HepG2 (cell line): ENCODE results near the gene DUOXA2. TPM values are rescaled to one million over a fixed set of nuclear protein-coding genes. Genes with fewer than 3 reads are reported as not detected.

Experiments
- ATAC-seq: fragments of 200-7000 bp; cut with Tn5 transposase; 3 replicates; pipeline ENCODE4 v1.9.1; 2020; ENCODE audit warnings: mild to moderate bottlenecking, moderate library complexity
- BruUV-seq: library from RNA; stranded (reverse); fragments of 400-500 nt; replicated peaks from 2 replicates; lab custom pipeline; 2021; lab: Mats Ljungman, UMichigan
- CTCF ChIA-PET: fragments of 300-600 bp; formaldehyde crosslinking; extraction: SDS; loops from one replicate; lab custom pipeline; 2021; ENCODE audit warnings: low total read pairs, inconsistent platforms, low intra/inter-chr PET ratio; lab: Yijun Ruan, JAX
- POLR2A ChIA-PET: fragments of 350-600 bp; sonication (Branson Sonifier 250); formaldehyde crosslinking; loops from one replicate; lab custom pipeline; 2020; ENCODE audit warnings: antibody characterized with exemption, inconsistent platforms; lab: Yijun Ruan, JAX
- DNase-seq: peaks from one replicate; pipeline ENCODE4 v3.0.0-alpha.2; 2015; ENCODE audit warnings: low spot score
- FAIRE-seq: peaks from 3 replicates; lab custom pipeline; 2011; peaks lifted over from hg19 to GRCh38; lab: Jason Lieb, UNC
- H2AFZ ChIP-seq: one replicate; pipeline ENCODE4 v1.6.1; 2011; ENCODE audit warnings: low read length, inconsistent platforms
- H3K27ac ChIP-seq: fragments of 300-600 bp; 3 replicates; pipeline ENCODE4 v1.8.0; 2011; ENCODE audit warnings: mixed run types, mild to moderate bottlenecking, mixed read lengths, low read length, inconsistent platforms; ENCODE audit not compliant: insufficient read depth; ENCODE audit errors: extremely low read length
- H3K27me3 ChIP-seq, 2 experiments: fragments of 200-600 bp in 1 of 2; 2 replicates in 1 of 2; 3 replicates in 1 of 2; pipeline versions ENCODE4 v1.6.0 to v1.8.0; 2011; ENCODE audit warnings: low read length in 2 of 2, mild to moderate bottlenecking in 2 of 2, moderate library complexity in 2 of 2, inconsistent platforms in 1 of 2; ENCODE audit not compliant: insufficient read depth in 2 of 2, control insufficient read depth in 1 of 2
- H3K36me3 ChIP-seq, 2 experiments: fragments of 200-600 bp in 1 of 2; replicated peaks in 1 of 2; 2 replicates in 1 of 2; 3 replicates in 1 of 2; pipeline versions ENCODE4 v1.5.1 to v1.8.0; 2011; ENCODE audit warnings: low read length in 2 of 2, inconsistent platforms in 1 of 2; ENCODE audit not compliant: insufficient read depth in 2 of 2, control insufficient read depth in 1 of 2
- H3K4me1 ChIP-seq: 2 replicates; pipeline ENCODE4 v1.5.1; 2012; ENCODE audit warnings: low read length, inconsistent platforms; ENCODE audit not compliant: insufficient read depth
- H3K4me2 ChIP-seq: 2 replicates; pipeline ENCODE4 v1.6.0; 2011; ENCODE audit warnings: low read depth, low read length, inconsistent platforms
- H3K4me3 ChIP-seq, 3 experiments: fragments of 200-600 bp in 1 of 3; sonication (generic), shearing (Covaris generic) in 1 of 3; replicated peaks in 1 of 3; 2 replicates each; pipeline ENCODE4 v1.5.1; 2011 to 2016; ENCODE audit warnings: low read length in 3 of 3, inconsistent platforms in 2 of 3, low read depth in 2 of 3, mild to moderate bottlenecking in 2 of 3, control low read depth in 1 of 3, mixed read lengths in 1 of 3; ENCODE audit not compliant: insufficient read depth in 1 of 3
- H3K79me2 ChIP-seq: one replicate; pipeline ENCODE4 v1.6.1; 2011; ENCODE audit warnings: low read length, inconsistent platforms; ENCODE audit not compliant: insufficient read depth
- H3K9ac ChIP-seq: 2 replicates; pipeline ENCODE4 v1.6.0; 2011; ENCODE audit warnings: mild to moderate bottlenecking, low read depth, low read length, inconsistent platforms; ENCODE audit not compliant: insufficient read depth
- H3K9me3 ChIP-seq: 2 replicates; pipeline ENCODE4 v1.5.1; 2012; ENCODE audit warnings: mild to moderate bottlenecking, low read length
- H4K20me1 ChIP-seq: 2 replicates; pipeline ENCODE4 v1.6.0; 2011; ENCODE audit warnings: inconsistent platforms, mild to moderate bottlenecking, low read length, moderate library complexity; ENCODE audit not compliant: insufficient read depth
- NR2F6 ChIP-seq, 2 experiments: IDR thresholded peaks; 2 replicates each; pipeline ENCODE4 v1.6.1; 2016; ENCODE audit warnings: antibody characterized with exemption in 1 of 2, mild to moderate bottlenecking in 1 of 2
- RBM39 ChIP-seq: fragments of 200-400 bp; formaldehyde crosslinking; IDR thresholded peaks from one replicate; pipeline ENCODE4 v1.6.1; 2018; ENCODE audit warnings: antibody characterized with exemption, mild to moderate bottlenecking, low read depth, low read length; ENCODE audit not compliant: poor library complexity, severe bottlenecking
- ZFP41 ChIP-seq: sonication (generic); formaldehyde crosslinking; IDR thresholded peaks from 2 replicates; pipeline ENCODE4 v1.4.0; 2020; ENCODE audit warnings: mild to moderate bottlenecking, missing genetic modification reagents, borderline replicate concordance
- ZNF124 ChIP-seq: sonication (generic); formaldehyde crosslinking; IDR thresholded peaks from 2 replicates; pipeline ENCODE4 v1.4.0; 2020; ENCODE audit warnings: missing genetic modification reagents
- WGBS: methylation state at CpG from one replicate; pipeline ENCODE4 v1.1.6; 2017; ENCODE audit warnings: low lambda C conversion rate; 5-methylcytosine and 5-hydroxymethylcytosine counted together
- in situ Hi-C: cut with HindIII; loops from 2 replicates; pipeline ENCODE4 v1.10.0; 2017; ENCODE audit warnings: low pct_unique_long_range_greater_than_20kb; ENCODE audit not compliant: extremely low pct_ligation_motif_present
- intact Hi-C: fragments of 100-400 bp; cut with micrococcal nuclease; formaldehyde crosslinking; loops from one replicate; pipeline ENCODE4 v1.10.0; 2022; ENCODE audit not compliant: unreplicated experiment
- polyA plus RNA-seq, 8 experiments: library from polyadenylated mRNA; depleted of rRNA in 3 of 8; stranded (reverse) in 7 of 8; unstranded in 1 of 8; fragments of >200 nt; fragmentation: Illumina TruSeq in 4 of 8; extraction: Trizol in 4 of 8; gene quantifications; 2 replicates each; pipeline versions ENCODE4 v1.2.1 to v1.2.3, GENCODE V29; 2011 to 2016; ENCODE audit warnings: low read depth in 4 of 8, missing spikeins in 1 of 8, mixed read lengths in 1 of 8; ENCODE audit not compliant: insufficient read depth in 1 of 8
- total RNA-seq, 5 experiments: library from RNA; depleted of rRNA; stranded (reverse); fragments of >200 nt; fragmentation: Illumina TruSeq; extraction: Trizol; gene quantifications; 2 replicates each; pipeline ENCODE4 v1.2.3, GENCODE V29; 2016; ENCODE audit warnings: low read depth in 1 of 5

DUOXA2 gene
- total and polyA plus RNA-seq, 2 of the 13 experiments (the other 11 are each of a cell fraction or from before 2014, with no cell fraction given) = 0.32 TPM; not detected in 1

DNA sequence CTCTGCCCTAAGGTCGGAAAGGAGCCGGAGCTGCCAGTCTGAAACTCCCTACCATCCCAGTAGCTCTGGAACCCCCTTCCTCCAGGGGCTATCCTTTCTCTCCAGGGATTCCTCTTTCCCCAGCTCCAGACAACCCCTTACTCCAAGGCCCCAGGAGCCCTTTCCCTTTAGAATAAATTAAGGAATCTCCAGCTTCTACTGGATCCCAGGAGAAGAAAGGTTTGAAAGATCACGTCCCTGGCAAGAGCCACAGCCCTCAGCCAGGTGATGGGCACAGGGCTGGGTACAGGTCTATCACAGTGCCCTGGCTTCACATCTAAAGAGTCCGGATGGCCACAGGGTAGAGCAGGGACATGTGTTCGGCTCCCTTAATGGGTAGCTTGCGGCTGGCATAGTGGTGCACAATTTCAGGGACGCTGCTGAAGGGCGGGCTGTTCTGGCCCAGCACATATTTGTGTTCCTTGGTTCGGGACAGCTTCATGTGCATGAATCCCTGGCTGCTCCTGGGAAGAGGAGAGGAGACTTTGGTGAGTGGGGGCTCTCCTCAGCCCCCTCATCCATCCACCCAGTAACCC, 53.6 kb downstream of the DUOXA2 start:
- Histone ChIP-seq H3K4me3 (peak overlapping the region in 2 of 3 experiments; percentile 69 to 76; a peak in 3 of 6 replicates), H3K9ac (0 out of 2 replicates have a peak overlapping the region, but pooled peaks have one; percentile 84), H3K79me2 (no peaks in the 10 kb centered on the region), H3K4me1 (peaks cover 37% of the 10 kb centered on the region), H3K4me2 (no peak overlapping the region), H3K36me3 (peaks cover 3 to 16% of the 10 kb centered on the region in 2 experiments; a peak in 3 of 5 replicates), H2AFZ (no peak overlapping the region), H4K20me1 (no peaks in the 10 kb centered on the region), H3K27me3 (no peaks in the 10 kb centered on the region)
- POLR2A ChIA-PET = interaction anchor here (0.7 to 2.7 kb wide), 6 partner anchors 10 to 33 kb away, joined by 3 to 13 read pairs (median 4); no protein-coding TSS in a partner anchor
- WGBS = 96% methylated on average over 6 of the region's 9 CpGs
- CTCF ChIA-PET = no interaction called here
- intact Hi-C loops = loop anchor here (1.0 kb wide), 2 partner anchors 20 to 31 kb away; partner anchors contain the start of gene SHF
- ATAC-seq (no peak), FAIRE-seq (no peak)
- no TSS peak for BruUV-seq
- TF ChIP-seq RBM39 = peak; percentile 3
- 0 out of 2 replicates have a peak, but pooled peaks have one; percentile 31 for TF ChIP-seq NR2F6 (IDR thresholded peaks at IDR 0.05)
- no peak for TF ChIP-seq NR2F6 (CRISPR knock-in tag; IDR thresholded peaks at IDR 0.05)
- TF ChIP-seq ZFP41 = 0 out of 2 replicates have a peak, but pooled peaks have one; percentile 45
- no peak for TF ChIP-seq ZNF124
- TF ChIP-seq, all 625 proteins: peak for 3
- Histone ChIP-seq H3K27ac (peak overlapping the region; percentile 18), H3K9me3 (no peaks in the 10 kb centered on the region)
- in situ Hi-C loops = no loop called here
- no peak for DNase-seq

Other genes with a start within 250 kb of the DUOXA2 start
- not detected in 2 replicates for gene TERB2, start 157.6 kb upstream of the DUOXA2 start, total RNA-seq (2016; rRNA removed; fragmentation: Illumina TruSeq; extraction: Trizol)
- not detected in 2 replicates for gene TERB2, start 157.6 kb upstream of the DUOXA2 start, polyA plus RNA-seq (2011; rRNA removed)
- gene SORD, start 91.1 kb upstream of the DUOXA2 start, total RNA-seq (2016; rRNA removed; fragmentation: Illumina TruSeq; extraction: Trizol) = 59.1 and 104 TPM in 2 replicates
- 73.1 and 95.3 TPM in 2 replicates for gene SORD, start 91.1 kb upstream of the DUOXA2 start, polyA plus RNA-seq (2011; rRNA removed)
- gene DUOX2, start 154 bp upstream of the DUOXA2 start, total RNA-seq (2016; rRNA removed; fragmentation: Illumina TruSeq; extraction: Trizol) = not detected in 2 replicates
- 0.08 and 0.27 TPM in 2 replicates for gene DUOX2, start 154 bp upstream of the DUOXA2 start, polyA plus RNA-seq (2011; rRNA removed)
- not detected in 2 replicates for gene DUOXA1, start 15.6 kb downstream of the DUOXA2 start, total RNA-seq (2016; rRNA removed; fragmentation: Illumina TruSeq; extraction: Trizol)
- 0.10 TPM in 1 of 2 replicates, not detected in the other for gene DUOXA1, start 15.6 kb downstream of the DUOXA2 start, polyA plus RNA-seq (2011; rRNA removed)
- not detected in 2 replicates for gene DUOX1, start 15.7 kb downstream of the DUOXA2 start, total RNA-seq (2016; rRNA removed; fragmentation: Illumina TruSeq; extraction: Trizol)
- gene DUOX1, start 15.7 kb downstream of the DUOXA2 start, polyA plus RNA-seq (2011; rRNA removed) = 0.03 TPM in 1 of 2 replicates, not detected in the other
- 16.8 and 25.5 TPM in 2 replicates for gene SHF, start 73.6 kb downstream of the DUOXA2 start, total RNA-seq (2016; rRNA removed; fragmentation: Illumina TruSeq; extraction: Trizol)
- 20.9 and 21.4 TPM in 2 replicates for gene SHF, start 73.6 kb downstream of the DUOXA2 start, polyA plus RNA-seq (2011; rRNA removed)
- 0.08 and 0.11 TPM in 2 replicates for gene SLC28A2, start 137.9 kb downstream of the DUOXA2 start, total RNA-seq (2016; rRNA removed; fragmentation: Illumina TruSeq; extraction: Trizol)
- 0.01 TPM in 1 of 2 replicates, not detected in the other for gene SLC28A2, start 137.9 kb downstream of the DUOXA2 start, polyA plus RNA-seq (2011; rRNA removed)